IMR-90 (cell line): ENCODE results near the gene PSAP. TPM values are rescaled to one million over a fixed set of nuclear protein-coding genes. Genes with fewer than 3 reads are reported as not detected.

ENCODE experiments used
- ATAC-seq: fragments of 200-7000 bp; cut with Tn5 transposase; 2 replicates; pipeline ENCODE4 v1.9.1; 2020; ENCODE audit warnings: low read depth, mild to moderate bottlenecking, moderate library complexity
- BruUV-seq: library from RNA; stranded (reverse); fragments of 400-500 nt; replicated peaks from 2 replicates; lab custom pipeline; 2021; lab: Mats Ljungman, UMichigan
- CTCF ChIA-PET: fragments of 300-600 bp; formaldehyde crosslinking; extraction: SDS; loops from one replicate; lab custom pipeline; 2021; ENCODE audit warnings: antibody characterized with exemption; lab: Yijun Ruan, JAX
- POLR2A ChIA-PET: fragments of 300-600 bp; sonication (Branson Sonifier 250); formaldehyde crosslinking; loops from one replicate; lab custom pipeline; 2022; ENCODE audit warnings: antibody characterized with exemption; ENCODE audit not compliant: unreplicated experiment; lab: Charles Lee
- DNase-seq: peaks from one replicate; pipeline ENCODE4 v3.0.0; 2013
- H2AFZ ChIP-seq: replicated peaks from 2 replicates; pipeline ENCODE3; 2013; ENCODE audit warnings: low read length, mild to moderate bottlenecking; ENCODE audit not compliant: poor library complexity
- H2AK5ac ChIP-seq: 2 replicates; pipeline ENCODE4 v1.6.1; 2013; ENCODE audit warnings: low read depth, low read length, inconsistent platforms
- H2AK9ac ChIP-seq: replicated peaks from 2 replicates; pipeline ENCODE3; 2013; ENCODE audit warnings: mild to moderate bottlenecking, low read depth, low read length, moderate library complexity; ENCODE audit not compliant: poor library complexity
- H2BK120ac ChIP-seq: 2 replicates; pipeline ENCODE4 v1.6.1; 2013; ENCODE audit warnings: low read depth, low read length, inconsistent platforms
- H2BK15ac ChIP-seq: 3 replicates; pipeline ENCODE4 v1.6.1; 2013; ENCODE audit warnings: low read depth, low read length, inconsistent platforms
- H2BK20ac ChIP-seq: 2 replicates; pipeline ENCODE4 v1.6.1; 2013; ENCODE audit warnings: low read depth, mild to moderate bottlenecking, inconsistent platforms, low read length, moderate library complexity
- H2BK5ac ChIP-seq: 2 replicates; pipeline ENCODE4 v1.6.1; 2013; ENCODE audit warnings: mild to moderate bottlenecking, low read depth, low read length, inconsistent platforms; ENCODE audit not compliant: poor library complexity, severe bottlenecking
- H3K14ac ChIP-seq: replicated peaks from 2 replicates; pipeline ENCODE4 v1.6.1; 2013; ENCODE audit warnings: low read depth, low read length, inconsistent platforms
- H3K18ac ChIP-seq: 2 replicates; pipeline ENCODE4 v1.6.1; 2013; ENCODE audit warnings: low read depth, low read length, control low read depth
- H3K23ac ChIP-seq: 2 replicates; pipeline ENCODE4 v1.6.1; 2013; ENCODE audit warnings: low read depth, low read length, inconsistent platforms
- H3K27ac ChIP-seq: 2 replicates; pipeline ENCODE4 v1.5.1; 2013; ENCODE audit warnings: mild to moderate bottlenecking, control low read depth, low read length; ENCODE audit not compliant: insufficient read depth
- H3K27me3 ChIP-seq: 2 replicates; pipeline ENCODE4 v1.6.1; 2013; ENCODE audit warnings: low read length; ENCODE audit not compliant: control insufficient read depth, insufficient read depth
- H3K36me3 ChIP-seq: 2 replicates; pipeline ENCODE4 v1.6.1; 2013; ENCODE audit warnings: low read length, mixed read lengths; ENCODE audit not compliant: control insufficient read depth, insufficient read depth
- H3K4ac ChIP-seq: 2 replicates; pipeline ENCODE4 v1.6.1; 2013; ENCODE audit warnings: low read depth, low read length, inconsistent platforms
- H3K4me1 ChIP-seq: 2 replicates; pipeline ENCODE4 v1.6.1; 2013; ENCODE audit warnings: low read length, mixed read lengths; ENCODE audit not compliant: control insufficient read depth, insufficient read depth
- H3K4me2 ChIP-seq: 2 replicates; pipeline ENCODE4 v1.6.1; 2013; ENCODE audit warnings: low read depth, mild to moderate bottlenecking, control low read depth, low read length, moderate library complexity
- H3K4me3 ChIP-seq: 2 replicates; pipeline ENCODE4 v1.5.1; 2013; ENCODE audit warnings: low read depth, mild to moderate bottlenecking, control low read depth, low read length, moderate library complexity; ENCODE audit not compliant: insufficient read depth
- H3K56ac ChIP-seq: 2 replicates; pipeline ENCODE4 v1.6.1; 2013; ENCODE audit warnings: low read length, inconsistent platforms; ENCODE audit not compliant: insufficient read depth; ENCODE audit errors: extremely low read depth
- H3K79me1 ChIP-seq, 2 experiments: 2 replicates each; pipeline ENCODE4 v1.6.1; 2013; ENCODE audit warnings: low read length in 2 of 2, inconsistent platforms in 1 of 2, low read depth in 1 of 2
- H3K9ac ChIP-seq: 2 replicates; pipeline ENCODE4 v1.6.1; 2013; ENCODE audit warnings: low read depth, low read length, control low read depth
- H3K9me1 ChIP-seq: 2 replicates; pipeline ENCODE4 v1.6.1; 2013; ENCODE audit warnings: low read length, inconsistent platforms; ENCODE audit not compliant: insufficient read depth
- H3K9me3 ChIP-seq: 2 replicates; pipeline ENCODE4 v1.6.1; 2013; ENCODE audit warnings: low read length; ENCODE audit not compliant: control insufficient read depth, insufficient read depth
- H4K20me1 ChIP-seq: 2 replicates; pipeline ENCODE4 v1.6.1; 2013; ENCODE audit warnings: low read length, inconsistent platforms; ENCODE audit not compliant: insufficient read depth
- H4K5ac ChIP-seq: 2 replicates; pipeline ENCODE4 v1.6.1; 2013; ENCODE audit warnings: mild to moderate bottlenecking, low read depth, low read length, control low read depth
- H4K8ac ChIP-seq, 2 experiments: 2 replicates each; pipeline ENCODE4 v1.6.1; 2013; ENCODE audit warnings: low read depth in 2 of 2, low read length in 2 of 2, control low read depth in 1 of 2, inconsistent platforms in 1 of 2
- H4K91ac ChIP-seq: 2 replicates; pipeline ENCODE4 v1.6.1; 2013; ENCODE audit warnings: low read depth, low read length, inconsistent platforms; ENCODE audit not compliant: insufficient read depth
- BHLHE40 ChIP-seq: fragments of 150-350 bp; IDR thresholded peaks from 2 replicates; pipeline ENCODE4 v1.6.1; 2016; ENCODE audit warnings: mild to moderate bottlenecking, low read depth, low read length
- CHD1 ChIP-seq: IDR thresholded peaks from 2 replicates; pipeline ENCODE4 v1.6.1; 2012; ENCODE audit warnings: low read depth, low read length, improper control_type of control experiment
- FOS ChIP-seq: fragments of 150-350 bp; IDR thresholded peaks from 2 replicates; pipeline ENCODE4 v1.6.1; 2016; ENCODE audit warnings: low read depth, low read length
- MXI1 ChIP-seq: IDR thresholded peaks from 2 replicates; pipeline ENCODE4 v1.6.1; 2012; ENCODE audit warnings: low read depth, mild to moderate bottlenecking, low read length, moderate library complexity, borderline replicate concordance
- NFE2L2 ChIP-seq: fragments of 150-350 bp; IDR thresholded peaks from 2 replicates; pipeline ENCODE4 v1.6.1; 2016; ENCODE audit warnings: low read depth, mild to moderate bottlenecking, low read length
- RAD21 ChIP-seq: IDR thresholded peaks from 2 replicates; pipeline ENCODE4 v1.6.1; 2012; ENCODE audit warnings: low read length, improper control_type of control experiment
- RCOR1 ChIP-seq: IDR thresholded peaks from 2 replicates; pipeline ENCODE4 v1.6.1; 2012; ENCODE audit warnings: mild to moderate bottlenecking, low read length, improper control_type of control experiment; ENCODE audit not compliant: insufficient replicate concordance
- RFX5 ChIP-seq: IDR thresholded peaks from 2 replicates; pipeline ENCODE4 v1.8.0; 2012; ENCODE audit warnings: low read depth, mild to moderate bottlenecking, low read length, moderate library complexity
- WGBS, 2 experiments: methylation state at CpG; one replicate each; pipeline versions ENCODE4 v1.1.5 to v1.1.7; 2013; ENCODE audit warnings: missing lambda C conversion rate in 2 of 2; ENCODE audit not compliant: insufficient read length in 1 of 2; ENCODE audit errors: extremely low coverage in 2 of 2; 5-methylcytosine and 5-hydroxymethylcytosine counted together
- dilution Hi-C: fragments of 300-500 bp; cut with HindIII; formaldehyde crosslinking; loops from one replicate; pipeline ENCODE4 v1.14.3; 2018; ENCODE audit warnings: low sequenced_read_pairs; ENCODE audit not compliant: unreplicated experiment
- in situ Hi-C: fragments of 300-500 bp; cut with MboI; formaldehyde crosslinking; loops from 3 replicates; pipeline ENCODE4 v1.14.3; 2019; ENCODE audit warnings: low sequenced_read_pairs, inconsistent platforms, mixed read lengths
- intact Hi-C: fragments of 100-400 bp; cut with micrococcal nuclease; formaldehyde crosslinking; loops from 2 replicates; pipeline ENCODE4 v1.10.0; 2022
- polyA plus RNA-seq, 3 experiments: library from polyadenylated mRNA; depleted of rRNA; stranded (reverse); fragments of >200 nt; gene quantifications; 2 replicates each; pipeline ENCODE4 v1.2.3, GENCODE V29; 2012; ENCODE audit warnings: low replicate concordance in 1 of 3
- total RNA-seq: library from RNA; depleted of rRNA; stranded (reverse); fragments of >200 nt; gene quantifications from 2 replicates; pipeline ENCODE4 v1.2.3, GENCODE V29; 2012

The PSAP gene
- total and polyA plus RNA-seq, 2 of the 4 experiments (the other 2 are of a cell fraction), result 216 to 876 TPM

GRCh38 chr10:71827852-71828251 is 23.2 kb downstream of the PSAP start:
- Histone ChIP-seq H3K14ac (no peak overlapping the region), H3K9me3 (no peaks in the 10 kb centered on the region), H2AFZ (no peak overlapping the region), H3K27me3 (no peaks in the 10 kb centered on the region), H3K36me3 (peaks cover 67% of the 10 kb centered on the region), H2BK15ac (no peak overlapping the region), H3K9ac (no peak overlapping the region), H2BK5ac (no peak overlapping the region), H2BK120ac (no peak overlapping the region), H3K4me3 (no peak overlapping the region), H4K8ac (no peak overlapping the region), H3K56ac (no peak overlapping the region), H4K91ac (no peak overlapping the region), H4K20me1 (peaks cover 41% of the 10 kb centered on the region), H3K4me2 (no peak overlapping the region), H3K18ac (no peak overlapping the region), H3K27ac (no peak overlapping the region), H2AK9ac (no peak overlapping the region), H3K4ac (no peak overlapping the region), H3K4me1 (peaks cover 4% of the 10 kb centered on the region; the same call in 1 of the 2 replicates), H3K9me1 (peaks cover 15% of the 10 kb centered on the region), H4K5ac (no peak overlapping the region), H3K79me1 (peaks cover 16 to 37% of the 10 kb centered on the region in 2 experiments), H2BK20ac (no peak overlapping the region), H2AK5ac (no peak overlapping the region), H3K23ac (no peak overlapping the region)
- ATAC-seq (no peak), DNase-seq (no peak)
- BruUV-seq, result no TSS peak
- 100% methylated on average over 1 of the region's 6 CpGs; no CpG with 5 or more reads in 1 of the 2 experiments for WGBS, 2 experiments
- TF ChIP-seq CHD1 (no peak), BHLHE40 (no peak), RAD21 (no peak), RFX5 (no peak), RCOR1 (no peak), NFE2L2 (no peak), FOS (no peak), MXI1 (no peak)
- dilution Hi-C loops, result no loop called here
- intact Hi-C loops, result no loop called here
- CTCF ChIA-PET, result no interaction called here
- in situ Hi-C loops, result no loop called here
- POLR2A ChIA-PET, result no interaction called here
